GM21576 (cell line): ENCODE measurements around the gene CDH4.

ENCODE experiments used
- ATAC-seq: cut with Tn5 transposase; IDR thresholded peaks from one replicate; pipeline ENCODE4 v1.9.1; 2021; ENCODE audit warnings: mild to moderate bottlenecking, moderate library complexity; ENCODE audit not compliant: unreplicated experiment

Gene CDH4

GRCh38 chr20:61251529-61252393 lies at the start of gene CDH4:
Gene CDH4, plus strand, starts transcription at chr20:61252261.
- ATAC-seq = no peak

GRCh38 chr20:61203320-61203719 lies 48.7 kb upstream of the CDH4 start:
- ATAC-seq = no peak

GRCh38 chr20:61204206-61204605 lies 47.9 kb upstream of the CDH4 start:
- no peak for ATAC-seq

GRCh38 chr20:61205769-61206168 lies 46.3 kb upstream of the CDH4 start:
- ATAC-seq = no peak

- no peak for ATAC-seq
Observed at GRCh38 chr20:61210862-61211261, 41.2 kb upstream of the CDH4 start.

- no peak for ATAC-seq
Observed at GRCh38 chr20:61217848-61218247, 34.2 kb upstream of the CDH4 start.

- no peak for ATAC-seq
Observed at GRCh38 chr20:61219021-61219431, 33.0 kb upstream of the CDH4 start.

GRCh38 chr20:61220131-61220530 lies 31.9 kb upstream of the CDH4 start:
- no peak for ATAC-seq

- ATAC-seq = no peak
Observed at GRCh38 chr20:61220626-61221325, 31.3 kb upstream of the CDH4 start.

GRCh38 chr20:61222699-61223098 lies 29.4 kb upstream of the CDH4 start:
- ATAC-seq = no peak

- no peak for ATAC-seq
Observed at GRCh38 chr20:61223121-61223520, 28.9 kb upstream of the CDH4 start.

- ATAC-seq = no peak
Observed at GRCh38 chr20:61230166-61230565, 21.9 kb upstream of the CDH4 start.

- ATAC-seq = no peak
Observed at GRCh38 chr20:61233590-61233989, 18.5 kb upstream of the CDH4 start.

GRCh38 chr20:61234224-61234890 lies 17.7 kb upstream of the CDH4 start:
- no peak for ATAC-seq

- ATAC-seq = no peak
Observed at GRCh38 chr20:61236713-61237112, 15.3 kb upstream of the CDH4 start.

GRCh38 chr20:61238813-61239212 lies 13.2 kb upstream of the CDH4 start:
- ATAC-seq = no peak

GRCh38 chr20:61240814-61241213 lies 11.2 kb upstream of the CDH4 start:
- ATAC-seq = no peak

- no peak for ATAC-seq
Observed at GRCh38 chr20:61244213-61244612, 7.8 kb upstream of the CDH4 start.

GRCh38 chr20:61246269-61246668 lies 5.8 kb upstream of the CDH4 start:
- ATAC-seq = no peak

GRCh38 chr20:61249626-61250025 lies 2.4 kb upstream of the CDH4 start:
- no peak for ATAC-seq

GRCh38 chr20:61252601-61253263 lies 671 bp downstream of the CDH4 start:
- no peak for ATAC-seq
